K562 (cell line): Measurements from ENCODE around the gene CUX1. TPM values are rescaled to one million over a fixed set of nuclear protein-coding genes. Genes with fewer than 3 reads are reported as not detected.
A peak's percentile ranks its signal among the peaks of the same experiment; 100 is the strongest.

Experiments used
- ATAC-seq: fragments of 200-7000 bp; cut with Tn5 transposase; 3 replicates; pipeline ENCODE4 v1.9.1; 2020; ENCODE audit warnings: moderate library complexity
- BruUV-seq: library from RNA; stranded (reverse); fragments of 400-500 nt; replicated peaks from 2 replicates; lab custom pipeline; 2021; lab: Mats Ljungman, UMichigan
- CTCF ChIA-PET: fragments of 300-600 bp; formaldehyde crosslinking; extraction: SDS; loops from one replicate; lab custom pipeline; 2021; ENCODE audit warnings: low intra/inter-chr PET ratio; lab: Yijun Ruan, JAX
- POLR2A ChIA-PET: fragments of 300-600, 350-650 bp; sonication (Branson Sonifier 250); formaldehyde crosslinking; extraction: SDS; loops from one replicate; lab custom pipeline; 2021; ENCODE audit warnings: antibody characterized with exemption, inconsistent platforms; lab: Yijun Ruan, JAX
- DNase-seq, 4 experiments: peaks; one replicate each; pipeline versions ENCODE4 v3.0.0 to v3.0.0-alpha.2; 2011 to 2018; ENCODE audit warnings: low spot score in 3 of 4, mixed read lengths in 3 of 4; ENCODE audit errors: extremely low read depth in 1 of 4
- FAIRE-seq: peaks from 2 replicates; lab custom pipeline; 2011; peaks lifted over from hg19 to GRCh38; lab: Jason Lieb, UNC
- H2AFZ ChIP-seq: 2 replicates; pipeline ENCODE4 v1.6.0; 2011; ENCODE audit warnings: low read depth, low read length, control low read depth, inconsistent platforms
- H3K27ac ChIP-seq: fragments of 200-600 bp; 3 replicates; pipeline ENCODE4 v1.8.0; 2011; ENCODE audit warnings: low read depth, mild to moderate bottlenecking, control low read depth, inconsistent platforms, low read length, moderate library complexity, mixed read lengths; ENCODE audit errors: extremely low read depth
- H3K27me3 ChIP-seq, 2 experiments: fragments of 300-600 bp in 1 of 2; 2 replicates in 1 of 2; 3 replicates in 1 of 2; pipeline versions ENCODE4 v1.6.0 to v1.8.0; 2011; ENCODE audit warnings: inconsistent platforms in 2 of 2, low read length in 2 of 2, mild to moderate bottlenecking in 1 of 2, mixed read lengths in 1 of 2, moderate library complexity in 1 of 2; ENCODE audit not compliant: control insufficient read depth in 2 of 2, insufficient read depth in 2 of 2
- H3K36me3 ChIP-seq: fragments of 300-600 bp; 3 replicates; pipeline ENCODE4 v1.8.0; 2011; ENCODE audit warnings: mild to moderate bottlenecking, low read length, inconsistent platforms; ENCODE audit not compliant: control insufficient read depth, insufficient read depth
- H3K4me1 ChIP-seq, 2 experiments: fragments of 200-600 bp in 1 of 2; replicated peaks in 1 of 2; 2 replicates in 1 of 2; 3 replicates in 1 of 2; pipeline versions ENCODE4 v1.5.1 to v1.8.0; 2011; ENCODE audit warnings: inconsistent platforms in 2 of 2, low read length in 2 of 2, mild to moderate bottlenecking in 1 of 2, mixed read lengths in 1 of 2, moderate library complexity in 1 of 2; ENCODE audit not compliant: control insufficient read depth in 2 of 2, insufficient read depth in 2 of 2
- H3K4me2 ChIP-seq: 2 replicates; pipeline ENCODE4 v1.6.1; 2011; ENCODE audit warnings: low read length, control low read depth, inconsistent platforms, mixed read lengths; ENCODE audit not compliant: insufficient read depth
- H3K4me3 ChIP-seq: fragments of 200-600 bp; sonication (generic), shearing (Covaris generic); 2 replicates; pipeline ENCODE4 v1.5.1; 2016; ENCODE audit warnings: control low read depth, inconsistent platforms
- H3K79me2 ChIP-seq: fragments of 200-600 bp; 3 replicates; pipeline ENCODE4 v1.8.0; 2011; ENCODE audit warnings: low read length, inconsistent platforms; ENCODE audit not compliant: control insufficient read depth, insufficient read depth
- H3K9ac ChIP-seq, 2 experiments: 2 replicates each; pipeline versions ENCODE4 v1.6.0 to v1.6.1; 2011; ENCODE audit warnings: low read depth in 2 of 2, low read length in 2 of 2, control low read depth in 1 of 2, inconsistent platforms in 1 of 2, mild to moderate bottlenecking in 1 of 2, mixed read lengths in 1 of 2; ENCODE audit not compliant: insufficient read depth in 1 of 2
- H3K9me1 ChIP-seq: one replicate; pipeline ENCODE4 v1.6.0; 2011; ENCODE audit warnings: inconsistent platforms, mild to moderate bottlenecking, low read length, moderate library complexity; ENCODE audit not compliant: control insufficient read depth, insufficient read depth
- H3K9me3 ChIP-seq: replicated peaks from 2 replicates; pipeline ENCODE4 v1.5.1; 2011; ENCODE audit warnings: low read depth, low read length, inconsistent platforms; ENCODE audit not compliant: control insufficient read depth, insufficient read depth
- H4K20me1 ChIP-seq: replicated peaks from 2 replicates; pipeline ENCODE4 v1.6.1; 2011; ENCODE audit warnings: low read length, inconsistent platforms, mixed read lengths; ENCODE audit not compliant: control insufficient read depth, insufficient read depth
- MBD2 ChIP-seq: sonication (generic); IDR thresholded peaks from 2 replicates; pipeline ENCODE4 v1.6.1; 2016; ENCODE audit warnings: low read depth, borderline replicate concordance
- NR3C1 ChIP-seq: sonication (generic); formaldehyde crosslinking; IDR thresholded peaks from 2 replicates; pipeline ENCODE4 v1.8.1; 2022; ENCODE audit warnings: missing genetic modification reagents
- OTX1 ChIP-seq: fragments of 450-650 bp; formaldehyde crosslinking; IDR thresholded peaks from 2 replicates; pipeline ENCODE4 v1.4.0; 2022; ENCODE audit warnings: mild to moderate bottlenecking
- TEAD2 ChIP-seq: fragments of 450-650 bp; IDR thresholded peaks from 2 replicates; pipeline ENCODE4 v1.6.1; 2016; ENCODE audit warnings: missing genetic modification characterization, control low read depth, missing compliant biosample characterization
- YY1 ChIP-seq, 3 experiments: IDR thresholded peaks; 2 replicates each; pipeline ENCODE4 v1.6.1; 2011; ENCODE audit warnings: low read length in 2 of 3, mild to moderate bottlenecking in 2 of 3, moderate library complexity in 2 of 3, borderline replicate concordance in 1 of 3, control low read depth in 1 of 3, low read depth in 1 of 3; ENCODE audit not compliant: insufficient read depth in 3 of 3, insufficient replicate concordance in 2 of 3, control insufficient read depth in 1 of 3, insufficient read length in 1 of 3; ENCODE audit errors: extremely low read depth in 1 of 3
- ZBTB40 ChIP-seq, 2 experiments: fragments of 450-650 bp in 1 of 2; sonication (generic) in 1 of 2; formaldehyde crosslinking in 1 of 2; IDR thresholded peaks; 2 replicates each; pipeline versions ENCODE4 v1.7.1 to v1.9.0; 2016 to 2022; ENCODE audit warnings: inconsistent platforms in 1 of 2, mild to moderate bottlenecking in 1 of 2, missing genetic modification reagents in 1 of 2
- ZNF785 ChIP-seq: fragments of 250-450 bp; sonication (Bioruptor Pico); IDR thresholded peaks from 2 replicates; pipeline ENCODE4 v1.4.0; 2020; ENCODE audit warnings: mild to moderate bottlenecking
- WGBS: fragments of 100-300 bp; shearing (Covaris generic); methylation state at CpG from one replicate; pipeline ENCODE4 v1.1.6; 2016; ENCODE audit warnings: low coverage, mixed read lengths; ENCODE audit not compliant: insufficient coverage; ENCODE audit errors: missing lambda C conversion rate; 5-methylcytosine and 5-hydroxymethylcytosine counted together
- in situ Hi-C: fragments of 300-500 bp; cut with MboI; formaldehyde crosslinking; loops from 4 replicates; pipeline ENCODE4 v1.15.0; 2018; ENCODE audit warnings: inconsistent platforms, mixed read lengths
- intact Hi-C: fragments of 100-400 bp; cut with micrococcal nuclease; formaldehyde crosslinking; loops from 2 replicates; pipeline ENCODE4 v1.14.2; 2022
- polyA plus RNA-seq, 8 experiments: library from polyadenylated mRNA; depleted of rRNA in 4 of 8; stranded (reverse) in 5 of 8; unstranded in 3 of 8; fragments of >200 nt; fragmentation: Nextera tagmentation in 2 of 8; fragmentation: Illumina TruSeq in 1 of 8; extraction: Ambion mirVana in 2 of 8; extraction: Trizol in 1 of 8; gene quantifications; 2 replicates each; pipeline versions ENCODE4 v1.2.1 to v1.2.3, GENCODE V29; 2011 to 2014; ENCODE audit warnings: inconsistent platforms in 1 of 8, missing spikeins in 1 of 8
- total RNA-seq, 7 experiments: library from RNA; depleted of rRNA in 6 of 7; stranded (reverse); fragments of >200 nt in 6 of 7; fragmentation: Illumina TruSeq in 2 of 7; extraction: Trizol in 2 of 7; gene quantifications; 2 replicates each; pipeline versions ENCODE4 v1.2.1 to v1.2.3, GENCODE V29; 2011 to 2021; ENCODE audit warnings: low replicate concordance in 1 of 7

Gene CUX1
- total and polyA plus RNA-seq, 9 of the 15 experiments (the other 6 are each of a cell fraction or from before 2014, with no cell fraction given), result 3.6 to 55.3 (median 25.2) TPM

GRCh38 chr7:101950450-101951119 lies 133.2 kb downstream of the CUX1 start (continued):
- TF ChIP-seq YY1 (IDR thresholded peaks at IDR 0.05; ENCODE audit: borderline replicate concordance in 1 of 3, control insufficient read depth in 1 of 3, extremely low read depth in 1 of 3, insufficient read depth in 3 of 3, insufficient read length in 1 of 3, insufficient replicate concordance in 2 of 3, low read depth in 1 of 3, low read length in 2 of 3), result no peak

- intact Hi-C loops, result no loop called here
- H3K4me3 ChIP-seq, result no peak overlapping the region
- in situ Hi-C loops, result no loop called here
- TF ChIP-seq OTX1 (CRISPR knock-in tag) (no peak), ZNF785 (no peak), NR3C1 (no peak), MBD2 (no peak), ZBTB40 (IDR thresholded peaks at IDR 0.05) (peak; percentile 88), ZBTB40 (CRISPR knock-in tag; IDR thresholded peaks at IDR 0.05) (no peak), TEAD2 (tag) (no peak)
- peaks cover 13 to 15% of the 10 kb centered on the region in 2 experiments for H3K4me1 ChIP-seq
- no peaks in the 10 kb centered on the region for H3K9me3 ChIP-seq
- ChIA-PET CTCF (no interaction called here), POLR2A (no interaction called here)
- no peak overlapping the region for H3K27ac ChIP-seq
- no peaks in the 10 kb centered on the region for H3K9me1 ChIP-seq
- peaks cover 12% of the 10 kb centered on the region; the same call in 1 of the 2 replicates for H4K20me1 ChIP-seq
- FAIRE-seq (no peak), ATAC-seq (no peak), DNase-seq (no peak)
- H3K36me3 ChIP-seq, result no peaks in the 10 kb centered on the region; the same call in 2 of the 3 replicates
- no peak overlapping the region for H3K9ac ChIP-seq
- H3K79me2 ChIP-seq, result peaks cover 29% of the 10 kb centered on the region
- H3K4me2 ChIP-seq, result no peak overlapping the region
- no TSS peak for BruUV-seq
- WGBS, result 64% methylated on average over 6 of the region's 6 CpGs
- H3K27me3 ChIP-seq, result no peaks in the 10 kb centered on the region
- H2AFZ ChIP-seq, result no peak overlapping the region
Observed at GRCh38 chr7:101951757-101952156, 134.3 kb downstream of the CUX1 start.
